Measurements from ENCODE around the gene CYP27B1. TPM values are rescaled to one million over a fixed set of nuclear protein-coding genes. Genes with fewer than 3 reads are reported as not detected.

Gene CYP27B1
- total and polyA plus RNA-seq, 9 of the 15 experiments (the other 6 are each of a cell fraction or from before 2014, with no cell fraction given) = 0.18 to 4.2 (median 1.8) TPM

- BruUV-seq (replicated peaks) = no TSS peak
- no peaks in the 10 kb centered on the region for H3K9me3 ChIP-seq (replicated peaks; ENCODE audit: control insufficient read depth, insufficient read depth, low read depth, low read length)
- peak overlapping the region; percentile 86; the same call in 1 of the 2 replicates for H2AFZ ChIP-seq (ENCODE audit: low read depth, low read length)
- peaks cover 8 to 12% of the 10 kb centered on the region in 2 experiments; a peak in 4 of 5 replicates for H3K4me1 ChIP-seq (replicated peaks in 1 of 2; ENCODE audit: control insufficient read depth in 2 of 2, insufficient read depth in 2 of 2, low read length in 2 of 2)
- no peaks in the 10 kb centered on the region for H4K20me1 ChIP-seq (replicated peaks; ENCODE audit: control insufficient read depth, insufficient read depth, low read length)
- intact Hi-C loops (cut with micrococcal nuclease) = no loop called here
- peak overlapping the region in 1 of 2 experiments; percentile 89; a peak in 1 of 4 replicates for H3K9ac ChIP-seq (ENCODE audit: insufficient read depth in 1 of 2, low read depth in 2 of 2, low read length in 2 of 2)
- in situ Hi-C loops (cut with MboI) = no loop called here
- peak overlapping the region; percentile 55 for H3K27ac ChIP-seq (ENCODE audit: extremely low read depth, low read depth, low read length)
- DNase-seq (ENCODE audit: extremely low read depth in 1 of 4, low spot score in 3 of 4) (no peak), ATAC-seq (no peak), FAIRE-seq (peak; percentile 19)
- H3K36me3 ChIP-seq (ENCODE audit: control insufficient read depth, insufficient read depth, low read length) = peaks cover 37% of the 10 kb centered on the region
- 44% methylated on average over 2 of the region's 2 CpGs for WGBS (ENCODE audit: insufficient coverage, low coverage, missing lambda C conversion rate)
- POLR2A ChIA-PET = interaction anchor here (0.6 to 1.6 kb wide), 4 partner anchors 9 to 323 kb away, joined by 3 to 9 read pairs (median 3); partner anchors contain the start of genes EEF1AKMT3 and METTL1
- no peaks in the 10 kb centered on the region for H3K9me1 ChIP-seq (ENCODE audit: control insufficient read depth, insufficient read depth, low read length)
- H3K27me3 ChIP-seq (ENCODE audit: control insufficient read depth in 2 of 2, insufficient read depth in 2 of 2, low read length in 2 of 2) = no peaks in the 10 kb centered on the region
- CTCF ChIA-PET (ENCODE audit: low intra/inter-chr PET ratio) = interaction anchor here (0.5 to 1.9 kb wide), 2 partner anchors 122 to 199 kb away, joined by 4 to 14 read pairs; no protein-coding TSS in a partner anchor
- TF ChIP-seq ESRRB (CRISPR knock-in tag; IDR thresholded peaks at IDR 0.05; ENCODE audit: borderline replicate concordance) (no peak), GTF2E2 (tag; IDR thresholded peaks at IDR 0.05) (peak; percentile 75; the same call in 1 of the 2 replicates)
- peaks cover 28% of the 10 kb centered on the region for H3K79me2 ChIP-seq (ENCODE audit: control insufficient read depth, insufficient read depth, low read length)
- H3K4me3 ChIP-seq = no peak overlapping the region
- H3K4me2 ChIP-seq (ENCODE audit: insufficient read depth, low read length) = 0 out of 2 replicates have a peak overlapping the region, but pooled peaks have one; percentile 96
Observed at GRCh38 chr12:57781801-57782200, 14.9 kb upstream of the CYP27B1 start.

- TF ChIP-seq ARNT (IDR thresholded peaks at IDR 0.05) = no peak
- no peak for TF ChIP-seq CEBPG (CRISPR knock-in tag; IDR thresholded peaks at IDR 0.05)
- 0 out of 4 replicates have a peak, but pooled peaks of 1 of the 2 experiments have one; percentile 24 for TF ChIP-seq CEBPG (tag; conservative IDR thresholded peaks at IDR 0.05 in 1 of 2, IDR thresholded peaks at IDR 0.05 in 1 of 2)
- DNase-seq (ENCODE audit: extremely low read depth in 1 of 4, low spot score in 3 of 4) (no peak), ATAC-seq (no peak), FAIRE-seq (no peak)
- no peak overlapping the region for H2AFZ ChIP-seq (ENCODE audit: low read depth, low read length)
- H3K27ac ChIP-seq (ENCODE audit: extremely low read depth, low read depth, low read length) = peak overlapping the region; percentile 2; the same call in 1 of the 3 replicates
- peaks cover 8 to 12% of the 10 kb centered on the region in 2 experiments; a peak in 4 of 5 replicates for H3K4me1 ChIP-seq (replicated peaks in 1 of 2; ENCODE audit: control insufficient read depth in 2 of 2, insufficient read depth in 2 of 2, low read length in 2 of 2)
- H4K20me1 ChIP-seq (replicated peaks; ENCODE audit: control insufficient read depth, insufficient read depth, low read length) = no peaks in the 10 kb centered on the region
- no peaks in the 10 kb centered on the region for H3K9me1 ChIP-seq (ENCODE audit: control insufficient read depth, insufficient read depth, low read length)
- intact Hi-C loops (cut with micrococcal nuclease) (no loop called here), in situ Hi-C loops (cut with MboI) (no loop called here)
- ChIA-PET CTCF (ENCODE audit: low intra/inter-chr PET ratio) (interaction anchor here (0.5 to 0.9 kb wide), 2 partner anchors 10 to 198 kb away, joined by 3 to 4 read pairs; partner anchors contain the start of gene METTL1), POLR2A (interaction anchor here (0.6 to 1.6 kb wide), 6 partner anchors 9 to 322 kb away, joined by 3 to 9 read pairs (median 3); partner anchors contain the start of genes EEF1AKMT3 and METTL1)
- BruUV-seq (replicated peaks) = no TSS peak
- H3K4me2 ChIP-seq (ENCODE audit: insufficient read depth, low read length) = no peak overlapping the region
- H3K36me3 ChIP-seq (ENCODE audit: control insufficient read depth, insufficient read depth, low read length) = peaks cover 32% of the 10 kb centered on the region
- H3K9me3 ChIP-seq (replicated peaks; ENCODE audit: control insufficient read depth, insufficient read depth, low read depth, low read length) = no peaks in the 10 kb centered on the region
- 87% methylated on average over 3 of the region's 3 CpGs for WGBS (ENCODE audit: insufficient coverage, low coverage, missing lambda C conversion rate)
- no peak overlapping the region for H3K9ac ChIP-seq (ENCODE audit: insufficient read depth in 1 of 2, low read depth in 2 of 2, low read length in 2 of 2)
- H3K4me3 ChIP-seq = no peak overlapping the region
- H3K79me2 ChIP-seq (ENCODE audit: control insufficient read depth, insufficient read depth, low read length) = peaks cover 26% of the 10 kb centered on the region
- no peaks in the 10 kb centered on the region for H3K27me3 ChIP-seq (ENCODE audit: control insufficient read depth in 2 of 2, insufficient read depth in 2 of 2, low read length in 2 of 2)
Observed at GRCh38 chr12:57781244-57781643, 14.4 kb upstream of the CYP27B1 start.
